ENCODE data around the gene CELF1. TPM values are rescaled to one million over a fixed set of nuclear protein-coding genes. Genes with fewer than 3 reads are reported as not detected.

CELF1 gene
- total and polyA plus RNA-seq, 7 experiments from 2014 or later: 41.1 to 148 (median 117) TPM

- intact Hi-C loops (cut with micrococcal nuclease): loop anchor here in 1 of 2 donors (5.0 kb wide), 1 partner anchor 33 kb away; no protein-coding TSS in a partner anchor
- Histone ChIP-seq H3K4me1 (ENCODE audit: control insufficient read depth in 2 of 2, insufficient read depth in 2 of 2, low read length in 2 of 2) (no peaks in the 10 kb centered on the region), H3K36me3 (ENCODE audit: control insufficient read depth in 2 of 3, insufficient read depth in 3 of 3, low read length in 3 of 3) (peaks cover 7 to 45% (median 18%) of the 10 kb centered on the region in 3 experiments), H3K4me3 (ENCODE audit: low read length) (no peak overlapping the region), H3K27ac (ENCODE audit: low read depth, low read length) (peak overlapping the region; percentile 5), H3K27me3 (ENCODE audit: control insufficient read depth in 2 of 2, insufficient read depth in 2 of 2, low read length in 2 of 2) (no peaks in the 10 kb centered on the region), H3K9me3 (ENCODE audit: control insufficient read depth in 2 of 3, low read length in 3 of 3) (no peaks in the 10 kb centered on the region)
- H3K4me1 Mint-ChIP-seq: peaks cover 5 to 20% (median 16%) of the 10 kb centered on the region in 7 donors
- ChIA-PET CTCF (no interaction called here), POLR2A (no interaction called here)
- H3K9me3 Mint-ChIP-seq: no peaks in the 10 kb centered on the region
- peak overlapping the region in 8 of 9 donors; percentile 26 to 58 (median 38) for H3K27ac Mint-ChIP-seq
- DNase-seq: no peak
- no peak for ATAC-seq
- no peaks in the 10 kb centered on the region for H3K27me3 Mint-ChIP-seq
- H3K36me3 Mint-ChIP-seq: peaks cover 3 to 37% (median 24%) of the 10 kb centered on the region in 5 donors
- no peak overlapping the region for H3K4me3 Mint-ChIP-seq
These were observed 64.1 kb downstream of the CELF1 start for GRCh38 chr11:47488674-47489394.

DNA sequence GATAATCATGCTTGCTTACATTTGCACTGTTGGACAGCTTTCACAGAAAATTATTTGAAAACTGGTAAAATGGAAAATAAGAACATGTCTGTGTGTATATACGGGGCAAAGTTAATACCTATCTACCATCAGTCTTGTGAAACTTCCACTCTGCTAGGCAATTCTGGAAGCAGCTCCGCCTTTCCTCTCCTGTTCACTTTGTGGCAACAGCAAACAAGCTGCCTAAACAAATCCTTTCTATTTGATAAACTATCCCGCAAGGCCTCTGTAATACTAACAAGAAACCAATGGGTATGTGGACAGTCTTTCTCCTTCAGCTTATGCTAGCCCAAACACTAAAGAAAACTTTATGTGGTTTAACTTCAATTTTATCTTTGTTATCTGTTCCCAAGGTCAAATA is 64.8 kb downstream of the CELF1 start:
- POLR2A ChIA-PET: no interaction called here
- Histone ChIP-seq H3K27me3 (ENCODE audit: control insufficient read depth in 2 of 2, insufficient read depth in 2 of 2, low read length in 2 of 2) (no peaks in the 10 kb centered on the region), H3K4me3 (ENCODE audit: low read length) (no peak overlapping the region), H3K4me1 (ENCODE audit: control insufficient read depth in 2 of 2, insufficient read depth in 2 of 2, low read length in 2 of 2) (no peaks in the 10 kb centered on the region), H3K9me3 (ENCODE audit: control insufficient read depth in 2 of 3, low read length in 3 of 3) (no peaks in the 10 kb centered on the region), H3K36me3 (ENCODE audit: control insufficient read depth in 2 of 3, insufficient read depth in 3 of 3, low read length in 3 of 3) (peaks cover 12 to 50% (median 25%) of the 10 kb centered on the region in 3 experiments), H3K27ac (ENCODE audit: low read depth, low read length) (no peak overlapping the region)
- ATAC-seq: no peak
- Mint-ChIP-seq H3K27ac (peak overlapping the region in 4 of 9 donors; percentile 30 to 58 (median 50)), H3K36me3 (peaks cover 8 to 40% (median 27%) of the 10 kb centered on the region in 5 donors), H3K4me3 (no peak overlapping the region), H3K4me1 (peaks cover 5 to 20% (median 13%) of the 10 kb centered on the region in 7 donors), H3K27me3 (no peaks in the 10 kb centered on the region), H3K9me3 (no peaks in the 10 kb centered on the region)
- intact Hi-C loops (cut with micrococcal nuclease): loop anchor here in 1 of 2 donors (5.0 kb wide), 1 partner anchor 34 kb away; no protein-coding TSS in a partner anchor
- DNase-seq: no peak
- CTCF ChIA-PET: interaction anchor here (0.6 kb wide), 1 partner anchor 940 kb away, joined by 3 read pairs; no protein-coding TSS in a partner anchor

DNA sequence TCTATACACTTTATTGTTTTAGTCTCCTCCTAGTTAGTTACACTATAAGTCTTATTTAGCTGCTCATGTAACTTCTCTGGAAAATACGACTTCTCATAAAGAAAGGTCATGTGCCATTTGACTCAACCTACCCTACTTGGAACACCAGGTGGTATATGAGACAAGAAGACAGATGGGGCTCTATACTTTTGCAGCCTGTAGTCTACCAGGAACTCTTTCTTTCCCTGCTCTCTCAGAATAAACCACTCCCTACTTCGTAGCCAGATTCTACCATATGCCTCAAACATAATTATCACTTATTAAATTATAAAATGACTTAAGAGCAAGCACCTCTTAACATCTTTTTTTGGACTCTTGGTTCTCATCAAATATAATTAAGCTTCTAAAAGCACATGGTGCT is 65.5 kb downstream of the CELF1 start:
- Mint-ChIP-seq H3K36me3 (peaks cover 5 to 42% (median 22%) of the 10 kb centered on the region in 5 donors), H3K27ac (peak overlapping the region in 3 of 9 donors; percentile 10 to 75 (median 56))

GRCh38 chr11:47485107-47485506 is 67.8 kb downstream of the CELF1 start:
- Mint-ChIP-seq H3K36me3 (peaks cover 5 to 50% (median 28%) of the 10 kb centered on the region in 5 donors), H3K27me3 (no peaks in the 10 kb centered on the region)
- no peak overlapping the region for H3K27ac ChIP-seq (ENCODE audit: low read depth, low read length)

More for the DNA sequence above, 65.5 kb downstream of the CELF1 start:
- H3K4me3 ChIP-seq (ENCODE audit: low read length): no peak overlapping the region
- H3K36me3 ChIP-seq (ENCODE audit: control insufficient read depth in 2 of 3, insufficient read depth in 3 of 3, low read length in 3 of 3): peaks cover 17 to 57% (median 30%) of the 10 kb centered on the region in 3 experiments
- Mint-ChIP-seq H3K27me3 (no peaks in the 10 kb centered on the region), H3K4me1 (peaks cover 5 to 16% (median 8%) of the 10 kb centered on the region in 7 donors), H3K4me3 (no peak overlapping the region), H3K9me3 (no peaks in the 10 kb centered on the region)
- H3K27ac ChIP-seq (ENCODE audit: low read depth, low read length): no peak overlapping the region
- no peaks in the 10 kb centered on the region for H3K27me3 ChIP-seq (ENCODE audit: control insufficient read depth in 2 of 2, insufficient read depth in 2 of 2, low read length in 2 of 2)
- ChIA-PET POLR2A (no interaction called here), CTCF (interaction anchor here (0.6 kb wide), 1 partner anchor 939 kb away, joined by 3 read pairs; no protein-coding TSS in a partner anchor)
- no peaks in the 10 kb centered on the region for H3K4me1 ChIP-seq (ENCODE audit: control insufficient read depth in 2 of 2, insufficient read depth in 2 of 2, low read length in 2 of 2)
- H3K9me3 ChIP-seq (ENCODE audit: control insufficient read depth in 2 of 3, low read length in 3 of 3): no peaks in the 10 kb centered on the region
- ATAC-seq (no peak), DNase-seq (no peak)
- intact Hi-C loops (cut with micrococcal nuclease): loop anchor here (2.0 to 5.0 kb wide), 2 partner anchors 35 to 65 kb away; partner anchors contain the start of gene CELF1 (in 1 of the 2)

GRCh38 chr11:47483457-47483856 is 69.5 kb downstream of the CELF1 start:
- POLR2A ChIA-PET: no interaction called here
- CTCF ChIA-PET: no interaction called here
- no peaks in the 10 kb centered on the region for H3K27me3 Mint-ChIP-seq
- intact Hi-C loops (cut with micrococcal nuclease): no loop called here
- no peak for ATAC-seq
- peaks cover 5 to 57% (median 32%) of the 10 kb centered on the region in 5 donors for H3K36me3 Mint-ChIP-seq
- Histone ChIP-seq H3K27ac (ENCODE audit: low read depth, low read length) (no peak overlapping the region), H3K4me3 (ENCODE audit: low read length) (no peak overlapping the region), H3K9me3 (ENCODE audit: control insufficient read depth in 2 of 3, low read length in 3 of 3) (no peaks in the 10 kb centered on the region), H3K4me1 (ENCODE audit: control insufficient read depth in 2 of 2, insufficient read depth in 2 of 2, low read length in 2 of 2) (no peaks in the 10 kb centered on the region), H3K36me3 (ENCODE audit: control insufficient read depth in 2 of 3, insufficient read depth in 3 of 3, low read length in 3 of 3) (peaks cover 17 to 92% (median 47%) of the 10 kb centered on the region in 3 experiments), H3K27me3 (ENCODE audit: control insufficient read depth in 2 of 2, insufficient read depth in 2 of 2, low read length in 2 of 2) (no peaks in the 10 kb centered on the region)
- no peak for DNase-seq
- no peak overlapping the region for H3K4me3 Mint-ChIP-seq
- peak overlapping the region in 3 of 9 donors; percentile 16 to 55 (median 21) for H3K27ac Mint-ChIP-seq
- H3K9me3 Mint-ChIP-seq: no peaks in the 10 kb centered on the region
- H3K4me1 Mint-ChIP-seq: peaks cover 0 to 8% (median 0%) of the 10 kb centered on the region in 7 donors

More at GRCh38 chr11:47485107-47485506, 67.8 kb downstream of the CELF1 start:
- POLR2A ChIA-PET: no interaction called here
- CTCF ChIA-PET: interaction anchor here (0.6 kb wide), 1 partner anchor 368 kb away, joined by 3 read pairs; no protein-coding TSS in a partner anchor
- H3K9me3 ChIP-seq (ENCODE audit: control insufficient read depth in 2 of 3, low read length in 3 of 3): no peaks in the 10 kb centered on the region
- intact Hi-C loops (cut with micrococcal nuclease): loop anchor here in 1 of 2 donors (5.0 kb wide), 1 partner anchor 37 kb away; no protein-coding TSS in a partner anchor
- ATAC-seq: no peak
- H3K27me3 ChIP-seq (ENCODE audit: control insufficient read depth in 2 of 2, insufficient read depth in 2 of 2, low read length in 2 of 2): no peaks in the 10 kb centered on the region
- no peaks in the 10 kb centered on the region for H3K4me1 ChIP-seq (ENCODE audit: control insufficient read depth in 2 of 2, insufficient read depth in 2 of 2, low read length in 2 of 2)
- Mint-ChIP-seq H3K9me3 (no peaks in the 10 kb centered on the region), H3K4me1 (peaks cover 0 to 15% (median 3%) of the 10 kb centered on the region in 7 donors), H3K4me3 (no peak overlapping the region), H3K27ac (no peak overlapping the region)
- DNase-seq: no peak
- no peak overlapping the region for H3K4me3 ChIP-seq (ENCODE audit: low read length)
- H3K36me3 ChIP-seq (ENCODE audit: control insufficient read depth in 2 of 3, insufficient read depth in 3 of 3, low read length in 3 of 3): peaks cover 17 to 77% (median 41%) of the 10 kb centered on the region in 3 experiments

- no peak overlapping the region for H3K27ac ChIP-seq (ENCODE audit: low read depth, low read length)
- ChIA-PET POLR2A (interaction anchor here (0.9 kb wide), 1 partner anchor 286 kb away, joined by 5 read pairs; no protein-coding TSS in a partner anchor), CTCF (no interaction called here)
- H3K27me3 Mint-ChIP-seq: no peaks in the 10 kb centered on the region
- no peaks in the 10 kb centered on the region for H3K9me3 ChIP-seq (ENCODE audit: control insufficient read depth in 2 of 3, low read length in 3 of 3)
- no peak for DNase-seq
- H3K4me3 ChIP-seq (ENCODE audit: low read length): no peak overlapping the region
- no peaks in the 10 kb centered on the region for H3K9me3 Mint-ChIP-seq
- peaks cover 0 to 10% (median 0%) of the 10 kb centered on the region in 7 donors for H3K4me1 Mint-ChIP-seq
- H3K4me3 Mint-ChIP-seq: no peak overlapping the region
- no peak for ATAC-seq
- H3K4me1 ChIP-seq (ENCODE audit: control insufficient read depth in 2 of 2, insufficient read depth in 2 of 2, low read length in 2 of 2): no peaks in the 10 kb centered on the region
- H3K36me3 ChIP-seq (ENCODE audit: control insufficient read depth in 2 of 3, insufficient read depth in 3 of 3, low read length in 3 of 3): peaks cover 27 to 94% (median 63%) of the 10 kb centered on the region in 3 experiments
- no peaks in the 10 kb centered on the region for H3K27me3 ChIP-seq (ENCODE audit: control insufficient read depth in 2 of 2, insufficient read depth in 2 of 2, low read length in 2 of 2)
- intact Hi-C loops (cut with micrococcal nuclease): no loop called here
- no peak overlapping the region for H3K27ac Mint-ChIP-seq
- H3K36me3 Mint-ChIP-seq: peaks cover 11 to 47% (median 29%) of the 10 kb centered on the region in 5 donors
These were observed 72.2 kb downstream of the CELF1 start for GRCh38 chr11:47480762-47481161.
